ENCODE measurements around the gene PPP3CA. TPM values are rescaled to one million over a fixed set of nuclear protein-coding genes. Genes with fewer than 3 reads are reported as not detected.

PPP3CA gene
- total RNA-seq, 4 donors from 2014 or later = 38.5 to 46.7 (median 40.6) TPM

GRCh38 chr4:101157415-101158133 lies 189.8 kb downstream of the PPP3CA start:
- intact Hi-C loops (cut with DNase I; ENCODE audit: low total_unique reads) = no loop called here
- 65 to 73% methylated on average over 5 of the region's 5 CpGs for WGBS, 2 donors

GRCh38 chr4:101156619-101157310 lies 190.6 kb downstream of the PPP3CA start:
- DNase-seq (ENCODE audit: low spot score in 2 of 2) = no peak
- WGBS, 2 donors = 58 to 61% methylated on average over 6 of the region's 6 CpGs
- H3K4me3 ChIP-seq (ENCODE audit: low read depth, poor library complexity, severe bottlenecking) = no peak overlapping the region
- TF ChIP-seq CTCF (IDR thresholded peaks at IDR 0.05) (no peak), POLR2A (IDR thresholded peaks at IDR 0.05) (no peak)
- intact Hi-C loops (cut with DNase I; ENCODE audit: low total_unique reads) = no loop called here

More at GRCh38 chr4:101157415-101158133, 189.8 kb downstream of the PPP3CA start:
- TF ChIP-seq CTCF (IDR thresholded peaks at IDR 0.05) = no peak
- no peak for TF ChIP-seq POLR2A (IDR thresholded peaks at IDR 0.05)
- H3K4me3 ChIP-seq (ENCODE audit: low read depth, poor library complexity, severe bottlenecking) = no peak overlapping the region
- no peak for DNase-seq (ENCODE audit: low spot score in 2 of 2)

- intact Hi-C loops (cut with DNase I; ENCODE audit: low total_unique reads) = no loop called here
- WGBS, 2 donors = 93 to 100% methylated on average over 1 of the region's 1 CpG
- H3K4me3 ChIP-seq (ENCODE audit: low read depth, poor library complexity, severe bottlenecking) = no peak overlapping the region
- DNase-seq (ENCODE audit: low spot score in 2 of 2) = no peak
- TF ChIP-seq POLR2A (IDR thresholded peaks at IDR 0.05) = no peak
- no peak for TF ChIP-seq CTCF (IDR thresholded peaks at IDR 0.05)
Measured at GRCh38 chr4:101155945-101156344, 191.4 kb downstream of the PPP3CA start.

GRCh38 chr4:101155368-101155767 lies 192.0 kb downstream of the PPP3CA start:
- TF ChIP-seq CTCF (IDR thresholded peaks at IDR 0.05) (no peak), POLR2A (IDR thresholded peaks at IDR 0.05) (no peak)
- intact Hi-C loops (cut with DNase I; ENCODE audit: low total_unique reads) = no loop called here
- H3K4me3 ChIP-seq (ENCODE audit: low read depth, poor library complexity, severe bottlenecking) = no peak overlapping the region
- DNase-seq (ENCODE audit: low spot score in 2 of 2) = no peak

GRCh38 chr4:101153653-101154052 lies 193.7 kb downstream of the PPP3CA start:
- intact Hi-C loops (cut with DNase I; ENCODE audit: low total_unique reads) = no loop called here
- no peak overlapping the region for H3K4me3 ChIP-seq (ENCODE audit: low read depth, poor library complexity, severe bottlenecking)
- no peak for DNase-seq (ENCODE audit: low spot score in 2 of 2)
- TF ChIP-seq CTCF (IDR thresholded peaks at IDR 0.05) (no peak), POLR2A (IDR thresholded peaks at IDR 0.05) (no peak)

Measured in lower leg skin (tissue), 4 donors.